HG02763 (cell line): ENCODE measurements around the gene MORN1.
"Not testable (repeated sequence)": the region's sequence is repeated elsewhere in the genome, so short reads cannot be mapped to it uniquely, and the experiment has no call there.

Experiments used
- ATAC-seq: cut with Tn5 transposase; IDR thresholded peaks from one replicate; pipeline ENCODE4 v1.9.1; 2021; ENCODE audit warnings: mild to moderate bottlenecking, moderate library complexity; ENCODE audit not compliant: unreplicated experiment

MORN1 gene

GRCh38 chr1:2297246-2298011 is 93.9 kb downstream of the MORN1 start:
- no peak for ATAC-seq

GRCh38 chr1:2296614-2297013 is 94.7 kb downstream of the MORN1 start:
- no peak for ATAC-seq

- ATAC-seq, result not testable (repeated sequence)
These were observed 95.1 kb downstream of the MORN1 start for GRCh38 chr1:2296211-2296610.

- ATAC-seq, result no peak
These were observed 95.8 kb downstream of the MORN1 start for GRCh38 chr1:2295526-2295925.

GRCh38 chr1:2294725-2295078 is 96.7 kb downstream of the MORN1 start:
- ATAC-seq, result no peak

- ATAC-seq, result no peak
These were observed 97.2 kb downstream of the MORN1 start for GRCh38 chr1:2294033-2294724.

GRCh38 chr1:2292725-2293450 is 98.5 kb downstream of the MORN1 start:
- no peak for ATAC-seq

- ATAC-seq, result no peak
These were observed 99.8 kb downstream of the MORN1 start for GRCh38 chr1:2291577-2291976.

- peak; percentile 48 for ATAC-seq
These were observed 100.5 kb downstream of the MORN1 start for GRCh38 chr1:2290595-2291510.

- ATAC-seq, result peak; percentile 13
These were observed 101.2 kb downstream of the MORN1 start for GRCh38 chr1:2290171-2290578.

GRCh38 chr1:2289607-2290006 is 101.7 kb downstream of the MORN1 start:
- ATAC-seq, result no peak

- no peak for ATAC-seq
These were observed 102.4 kb downstream of the MORN1 start for GRCh38 chr1:2288816-2289536.

- ATAC-seq, result no peak
These were observed 103.0 kb downstream of the MORN1 start for GRCh38 chr1:2288311-2288710.

GRCh38 chr1:2287649-2288048 is 103.7 kb downstream of the MORN1 start:
- no peak for ATAC-seq

- ATAC-seq, result no peak
These were observed 104.4 kb downstream of the MORN1 start for GRCh38 chr1:2286923-2287322.

GRCh38 chr1:2284932-2285331 is 106.4 kb downstream of the MORN1 start:
- no peak for ATAC-seq

- no peak for ATAC-seq
These were observed 107.1 kb downstream of the MORN1 start for GRCh38 chr1:2283991-2284895.

GRCh38 chr1:2283371-2283990 is 107.9 kb downstream of the MORN1 start:
- ATAC-seq, result no peak
